Measurements from ENCODE around the gene ANO7. TPM values are rescaled to one million over a fixed set of nuclear protein-coding genes. Genes with fewer than 3 reads are reported as not detected.

Gene ANO7
- total and polyA plus RNA-seq, 2 of the 13 experiments (the other 11 are each of a cell fraction or from before 2014, with no cell fraction given) = 4.1 to 4.9 TPM

- Histone ChIP-seq H2AFZ (ENCODE audit: low read length) (peak within 1 kb of the TSS; percentile 87), H3K4me3 (replicated peaks in 1 of 3; ENCODE audit: insufficient read depth in 1 of 3, low read depth in 2 of 3, low read length in 3 of 3) (peak within 1 kb of the TSS; percentile 83 to 96 (median 91)), H3K9me3 (ENCODE audit: low read length) (no peaks in the 10 kb centered on the region), H3K9ac (ENCODE audit: insufficient read depth, low read depth, low read length) (peak within 1 kb of the TSS; percentile 81), H3K4me2 (ENCODE audit: low read depth, low read length) (peak within 1 kb of the TSS; percentile 99), H3K27ac (ENCODE audit: extremely low read length, insufficient read depth, low read length) (peak within 1 kb of the TSS; percentile 36), H3K36me3 (replicated peaks in 1 of 2; ENCODE audit: control insufficient read depth in 1 of 2, insufficient read depth in 2 of 2, low read length in 2 of 2) (peaks cover 3 to 11% of the 10 kb centered on the region in 2 experiments; a peak in 3 of 5 replicates), H3K79me2 (ENCODE audit: insufficient read depth, low read length) (peaks cover 22% of the 10 kb centered on the region), H3K4me1 (ENCODE audit: insufficient read depth, low read length) (peaks cover 25% of the 10 kb centered on the region), H3K27me3 (ENCODE audit: control insufficient read depth in 1 of 2, insufficient read depth in 2 of 2, low read length in 2 of 2) (no peaks in the 10 kb centered on the region; a peak in 1 of 5 replicates), H4K20me1 (ENCODE audit: insufficient read depth, low read length) (no peaks in the 10 kb centered on the region)
- ChIA-PET POLR2A (interaction anchor here (0.7 to 2.7 kb wide), 18 partner anchors 14 to 460 kb away, joined by 3 to 21 read pairs (median 4); partner anchors contain the start of gene MTERF4), CTCF (ENCODE audit: low intra/inter-chr PET ratio, low total read pairs) (interaction anchor here (1.9 kb wide), 1 partner anchor 72 kb away, joined by 9 read pairs; no protein-coding TSS in a partner anchor)
- ATAC-seq = peak; percentile 87
- intact Hi-C loops (cut with micrococcal nuclease; ENCODE audit: unreplicated experiment) (loop anchor here (1.0 to 2.0 kb wide), 4 partner anchors 47 to 72 kb away; partner anchors contain the start of gene MTERF4), in situ Hi-C loops (cut with HindIII; ENCODE audit: extremely low pct_ligation_motif_present, low pct_unique_long_range_greater_than_20kb) (no loop called here)
- FAIRE-seq = peak; percentile 85
- 0% methylated on average over 39 of the region's 73 CpGs for WGBS (ENCODE audit: low lambda C conversion rate)
- BruUV-seq (replicated peaks) = no TSS peak
- DNase-seq (ENCODE audit: low spot score) = peak; percentile 94
- TF ChIP-seq, protein P1, sequence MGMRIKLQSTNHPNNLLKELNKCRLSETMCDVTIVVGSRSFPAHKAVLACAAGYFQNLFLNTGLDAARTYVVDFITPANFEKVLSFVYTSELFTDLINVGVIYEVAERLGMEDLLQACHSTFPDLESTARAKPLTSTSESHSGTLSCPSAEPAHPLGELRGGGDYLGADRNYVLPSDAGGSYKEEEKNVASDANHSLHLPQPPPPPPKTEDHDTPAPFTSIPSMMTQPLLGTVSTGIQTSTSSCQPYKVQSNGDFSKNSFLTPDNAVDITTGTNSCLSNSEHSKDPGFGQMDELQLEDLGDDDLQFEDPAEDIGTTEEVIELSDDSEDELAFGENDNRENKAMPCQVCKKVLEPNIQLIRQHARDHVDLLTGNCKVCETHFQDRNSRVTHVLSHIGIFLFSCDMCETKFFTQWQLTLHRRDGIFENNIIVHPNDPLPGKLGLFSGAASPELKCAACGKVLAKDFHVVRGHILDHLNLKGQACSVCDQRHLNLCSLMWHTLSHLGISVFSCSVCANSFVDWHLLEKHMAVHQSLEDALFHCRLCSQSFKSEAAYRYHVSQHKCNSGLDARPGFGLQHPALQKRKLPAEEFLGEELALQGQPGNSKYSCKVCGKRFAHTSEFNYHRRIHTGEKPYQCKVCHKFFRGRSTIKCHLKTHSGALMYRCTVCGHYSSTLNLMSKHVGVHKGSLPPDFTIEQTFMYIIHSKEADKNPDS (CRISPR knock-in tag; IDR thresholded peaks at IDR 0.05) = no peak
- TF ChIP-seq CAMTA2 (CRISPR knock-in tag; IDR thresholded peaks at IDR 0.05; ENCODE audit: borderline replicate concordance) (peak; percentile 39; the same call in 1 of the 2 replicates), KDM1A (CRISPR knock-in tag; IDR thresholded peaks at IDR 0.05) (peak; percentile 97), KLF11 (CRISPR knock-in tag; IDR thresholded peaks at IDR 0.05) (no peak), SALL1 (CRISPR knock-in tag; IDR thresholded peaks at IDR 0.05) (peak; percentile 63), SOX13 (IDR thresholded peaks at IDR 0.05) (no peak), SOX13 (CRISPR knock-in tag; conservative IDR thresholded peaks at IDR 0.05 in 1 of 2, IDR thresholded peaks at IDR 0.05 in 1 of 2) (0 out of 4 replicates have a peak, but pooled peaks of 1 of the 2 experiments have one; percentile 8), HNRNPH1 (optimal IDR thresholded peaks at IDR 0.05; ENCODE audit: low read depth, low read length) (no peak), ZNF44 (CRISPR knock-in tag; IDR thresholded peaks at IDR 0.05) (no peak), ZNF841 (CRISPR knock-in tag; IDR thresholded peaks at IDR 0.05; ENCODE audit: borderline replicate concordance) (no peak), ZNF713 (CRISPR knock-in tag; IDR thresholded peaks at IDR 0.05) (0 out of 2 replicates have a peak, but pooled peaks have one; percentile 40), SRY (CRISPR knock-in tag; IDR thresholded peaks at IDR 0.05) (0 out of 2 replicates have a peak, but pooled peaks have one; percentile 56), ZNF484 (CRISPR knock-in tag; IDR thresholded peaks at IDR 0.05; ENCODE audit: borderline replicate concordance, low read depth) (no peak), ZNF30 (CRISPR knock-in tag; IDR thresholded peaks at IDR 0.05) (peak; percentile 71; the same call in 1 of the 2 replicates), TCF7 (IDR thresholded peaks at IDR 0.05; ENCODE audit: low read depth) (no peak), EEA1 (CRISPR knock-in tag; IDR thresholded peaks at IDR 0.05; ENCODE audit: borderline replicate concordance) (no peak), ARID4A (CRISPR knock-in tag; IDR thresholded peaks at IDR 0.05; ENCODE audit: borderline replicate concordance) (peak; percentile 82), DR1 (CRISPR knock-in tag; IDR thresholded peaks at IDR 0.05) (0 out of 2 replicates have a peak, but pooled peaks have one; percentile 54)
These were observed 38.4 kb upstream of the ANO7 start, which contains the start of gene PPP1R7 for GRCh38 chr2:241149925-241150659. PPP1R7 (plus strand) TSS chr2:241150467; CDS start chr2:241150496, 29 bp downstream.
